ENCODE results near the gene CCNDBP1. TPM values are rescaled to one million over a fixed set of nuclear protein-coding genes. Genes with fewer than 3 reads are reported as not detected.

Gene CCNDBP1
- total RNA-seq, 1 experiment from 2014 or later, result 34.1 TPM

- peaks cover 2 to 6% of the 10 kb centered on the region in 2 experiments; a peak in 3 of 4 replicates for H3K4me1 Mint-ChIP-seq
- Histone ChIP-seq H2BK120ac (ENCODE audit: low read depth, low read length, poor library complexity, severe bottlenecking) (no peak overlapping the region), H2AFZ (ENCODE audit: low read length) (no peak overlapping the region), H3K23ac (ENCODE audit: insufficient read length, low read depth, low read length) (no peak overlapping the region), H3T11ph (ENCODE audit: low read length) (no peak overlapping the region), H4K8ac (replicated peaks; ENCODE audit: insufficient read length, low read depth, low read length) (no peak overlapping the region), H3K27ac (ENCODE audit: insufficient read length, low read depth, low read length) (no peak overlapping the region), H3K18ac (ENCODE audit: insufficient read length, low read depth, low read length) (no peak overlapping the region), H3K9ac (ENCODE audit: extremely low read depth, insufficient read length, low read length) (no peak overlapping the region), H3K79me1 (ENCODE audit: insufficient read depth, low read depth, low read length, poor library complexity, severe bottlenecking) (no peaks in the 10 kb centered on the region), H4K5ac (ENCODE audit: insufficient read length, low read depth, low read length) (no peak overlapping the region), H2AK5ac (ENCODE audit: insufficient read length, low read length) (no peak overlapping the region), H4K20me1 (ENCODE audit: control insufficient read depth, insufficient read depth, insufficient read length) (no peaks in the 10 kb centered on the region), H3K27me3 (ENCODE audit: insufficient read depth, low read length) (no peaks in the 10 kb centered on the region), H4K91ac (ENCODE audit: insufficient read length, low read depth, low read length) (no peak overlapping the region), H3K9me3 (ENCODE audit: control insufficient read depth, low read depth, low read length) (no peaks in the 10 kb centered on the region), H3K4me1 (ENCODE audit: insufficient read depth, low read length) (no peaks in the 10 kb centered on the region), H3K14ac (ENCODE audit: insufficient read depth, low read length) (no peak overlapping the region), H2BK5ac (ENCODE audit: insufficient read length, low read length) (no peak overlapping the region), H3K23me2 (ENCODE audit: insufficient read length, low read depth, low read length, poor library complexity, severe bottlenecking) (peaks cover 5% of the 10 kb centered on the region), H3K79me2 (ENCODE audit: insufficient read depth, low read length) (no peaks in the 10 kb centered on the region), H3K4me2 (ENCODE audit: insufficient read depth, insufficient read length, low read length) (no peak overlapping the region), H2BK15ac (ENCODE audit: low read depth, low read length) (no peak overlapping the region), H3K4ac (ENCODE audit: low read depth, low read length) (no peak overlapping the region), H2BK20ac (ENCODE audit: low read depth, low read length, poor library complexity, severe bottlenecking) (no peak overlapping the region), H2BK12ac (ENCODE audit: insufficient read length, low read depth, low read length) (no peak overlapping the region), H3K56ac (ENCODE audit: insufficient read length, low read depth, low read length) (no peak overlapping the region)
- no peak for DNase-seq
- H3K36me3 Mint-ChIP-seq (ENCODE audit: insufficient read depth in 1 of 3, low read depth in 3 of 3), result peaks cover 0 to 48% (median 25%) of the 10 kb centered on the region in 3 experiments; a peak in 5 of 7 replicates
- H3K27ac Mint-ChIP-seq, result no peak overlapping the region
- H3K4me3 Mint-ChIP-seq, result no peak overlapping the region
- H3K9me3 Mint-ChIP-seq, result no peaks in the 10 kb centered on the region
- TF ChIP-seq, protein P1, sequence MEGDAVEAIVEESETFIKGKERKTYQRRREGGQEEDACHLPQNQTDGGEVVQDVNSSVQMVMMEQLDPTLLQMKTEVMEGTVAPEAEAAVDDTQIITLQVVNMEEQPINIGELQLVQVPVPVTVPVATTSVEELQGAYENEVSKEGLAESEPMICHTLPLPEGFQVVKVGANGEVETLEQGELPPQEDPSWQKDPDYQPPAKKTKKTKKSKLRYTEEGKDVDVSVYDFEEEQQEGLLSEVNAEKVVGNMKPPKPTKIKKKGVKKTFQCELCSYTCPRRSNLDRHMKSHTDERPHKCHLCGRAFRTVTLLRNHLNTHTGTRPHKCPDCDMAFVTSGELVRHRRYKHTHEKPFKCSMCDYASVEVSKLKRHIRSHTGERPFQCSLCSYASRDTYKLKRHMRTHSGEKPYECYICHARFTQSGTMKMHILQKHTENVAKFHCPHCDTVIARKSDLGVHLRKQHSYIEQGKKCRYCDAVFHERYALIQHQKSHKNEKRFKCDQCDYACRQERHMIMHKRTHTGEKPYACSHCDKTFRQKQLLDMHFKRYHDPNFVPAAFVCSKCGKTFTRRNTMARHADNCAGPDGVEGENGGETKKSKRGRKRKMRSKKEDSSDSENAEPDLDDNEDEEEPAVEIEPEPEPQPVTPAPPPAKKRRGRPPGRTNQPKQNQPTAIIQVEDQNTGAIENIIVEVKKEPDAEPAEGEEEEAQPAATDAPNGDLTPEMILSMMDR (conservative IDR thresholded peaks at IDR 0.05), result no peak
- no CpG with 5 or more reads among the region's 1 CpG for WGBS (ENCODE audit: extremely low coverage, insufficient read length, low lambda C conversion rate)
- H3K27me3 Mint-ChIP-seq (ENCODE audit: low read depth), result no peaks in the 10 kb centered on the region
These were observed 5.0 kb downstream of the CCNDBP1 start for GRCh38 chr15:43190178-43190577.
